ENCODE results near the gene OCSTAMP. TPM values are rescaled to one million over a fixed set of nuclear protein-coding genes. Genes with fewer than 3 reads are reported as not detected.

Gene OCSTAMP
- total RNA-seq, 1 donor from 2014 or later = not detected

- H3K4me1 Mint-ChIP-seq (ENCODE audit: low read depth, unreplicated experiment) = peaks cover 2% of the 10 kb centered on the region
- Histone ChIP-seq H3K4me1 (ENCODE audit: insufficient read depth, low read length) (peaks cover 6% of the 10 kb centered on the region), H3K79me2 (ENCODE audit: insufficient read depth, low read length) (no peaks in the 10 kb centered on the region), H3K4me2 (ENCODE audit: low read length) (peak overlapping the region; percentile 85), H3K27ac (ENCODE audit: low read depth, low read length) (no peak overlapping the region), H3K27me3 (ENCODE audit: insufficient read depth, low read length) (no peaks in the 10 kb centered on the region), H3K9me3 (ENCODE audit: insufficient read depth, low read depth, low read length) (no peaks in the 10 kb centered on the region), H3K36me3 (ENCODE audit: insufficient read depth, low read length) (no peaks in the 10 kb centered on the region), H4K20me1 (ENCODE audit: insufficient read depth, low read length) (no peaks in the 10 kb centered on the region), H3K9ac (ENCODE audit: low read length) (no peak overlapping the region), H2AFZ (ENCODE audit: low read depth, low read length) (peak overlapping the region; percentile 90), H3K4me3 (ENCODE audit: insufficient read depth, low read depth, low read length) (peak overlapping the region; percentile 45)
- TF ChIP-seq, protein P1, sequence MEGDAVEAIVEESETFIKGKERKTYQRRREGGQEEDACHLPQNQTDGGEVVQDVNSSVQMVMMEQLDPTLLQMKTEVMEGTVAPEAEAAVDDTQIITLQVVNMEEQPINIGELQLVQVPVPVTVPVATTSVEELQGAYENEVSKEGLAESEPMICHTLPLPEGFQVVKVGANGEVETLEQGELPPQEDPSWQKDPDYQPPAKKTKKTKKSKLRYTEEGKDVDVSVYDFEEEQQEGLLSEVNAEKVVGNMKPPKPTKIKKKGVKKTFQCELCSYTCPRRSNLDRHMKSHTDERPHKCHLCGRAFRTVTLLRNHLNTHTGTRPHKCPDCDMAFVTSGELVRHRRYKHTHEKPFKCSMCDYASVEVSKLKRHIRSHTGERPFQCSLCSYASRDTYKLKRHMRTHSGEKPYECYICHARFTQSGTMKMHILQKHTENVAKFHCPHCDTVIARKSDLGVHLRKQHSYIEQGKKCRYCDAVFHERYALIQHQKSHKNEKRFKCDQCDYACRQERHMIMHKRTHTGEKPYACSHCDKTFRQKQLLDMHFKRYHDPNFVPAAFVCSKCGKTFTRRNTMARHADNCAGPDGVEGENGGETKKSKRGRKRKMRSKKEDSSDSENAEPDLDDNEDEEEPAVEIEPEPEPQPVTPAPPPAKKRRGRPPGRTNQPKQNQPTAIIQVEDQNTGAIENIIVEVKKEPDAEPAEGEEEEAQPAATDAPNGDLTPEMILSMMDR (IDR thresholded peaks at IDR 0.05; ENCODE audit: insufficient read depth, low read depth, low read length) = no peak
- TF ChIP-seq EZH2 (IDR thresholded peaks at IDR 0.05; ENCODE audit: insufficient read depth, low read length) = no peak
- no peak for FAIRE-seq
- no peak overlapping the region for H3K4me3 Mint-ChIP-seq (ENCODE audit: unreplicated experiment)
- H3K36me3 Mint-ChIP-seq (ENCODE audit: low read depth, unreplicated experiment) = peaks cover 1% of the 10 kb centered on the region
- DNase-seq (ENCODE audit: low read depth) = no peak
- H3K27ac Mint-ChIP-seq (ENCODE audit: unreplicated experiment) = no peak overlapping the region
- H3K27me3 Mint-ChIP-seq (ENCODE audit: low read depth, unreplicated experiment) = no peaks in the 10 kb centered on the region
- no peaks in the 10 kb centered on the region for H3K9me3 Mint-ChIP-seq (ENCODE audit: unreplicated experiment)
These were observed 12.9 kb upstream of the OCSTAMP start for GRCh38 chr20:46563170-46563859.

GRCh38 chr20:46562373-46563169 is 12.1 kb upstream of the OCSTAMP start:
- Mint-ChIP-seq H3K4me1 (ENCODE audit: low read depth, unreplicated experiment) (peaks cover 3% of the 10 kb centered on the region), H3K36me3 (ENCODE audit: low read depth, unreplicated experiment) (peaks cover 1% of the 10 kb centered on the region), H3K9me3 (ENCODE audit: unreplicated experiment) (no peaks in the 10 kb centered on the region), H3K4me3 (ENCODE audit: unreplicated experiment) (no peak overlapping the region), H3K27ac (ENCODE audit: unreplicated experiment) (no peak overlapping the region), H3K27me3 (ENCODE audit: low read depth, unreplicated experiment) (no peaks in the 10 kb centered on the region)
- no peaks in the 10 kb centered on the region for H3K36me3 ChIP-seq (ENCODE audit: insufficient read depth, low read length)
- peak overlapping the region; percentile 38 for H3K9ac ChIP-seq (ENCODE audit: low read length)
- H2AFZ ChIP-seq (ENCODE audit: low read depth, low read length) = peak overlapping the region; percentile 90
- no peaks in the 10 kb centered on the region for H4K20me1 ChIP-seq (ENCODE audit: insufficient read depth, low read length)
- TF ChIP-seq EZH2 (IDR thresholded peaks at IDR 0.05; ENCODE audit: insufficient read depth, low read length) = no peak
- TF ChIP-seq, protein P1 (IDR thresholded peaks at IDR 0.05; ENCODE audit: insufficient read depth, low read depth, low read length) = peak; percentile 95
- no peaks in the 10 kb centered on the region for H3K9me3 ChIP-seq (ENCODE audit: insufficient read depth, low read depth, low read length)
- H3K4me1 ChIP-seq (ENCODE audit: insufficient read depth, low read length) = peaks cover 6% of the 10 kb centered on the region
- H3K4me3 ChIP-seq (ENCODE audit: insufficient read depth, low read depth, low read length) = peak overlapping the region; percentile 45
- H3K79me2 ChIP-seq (ENCODE audit: insufficient read depth, low read length) = no peaks in the 10 kb centered on the region
- FAIRE-seq = no peak
- H3K27me3 ChIP-seq (ENCODE audit: insufficient read depth, low read length) = no peaks in the 10 kb centered on the region
- H3K27ac ChIP-seq (ENCODE audit: low read depth, low read length) = no peak overlapping the region
- DNase-seq (ENCODE audit: low read depth) = peak; percentile 19
- peak overlapping the region; percentile 85 for H3K4me2 ChIP-seq (ENCODE audit: low read length)

Data from astrocyte (in vitro differentiated cells and primary cell).